Brain microvascular endothelial cell (primary cell): ENCODE results near the gene C1QTNF5.
A peak's percentile ranks its signal among the peaks of the same experiment; 100 is the strongest.

Experiments
- DNase-seq: peaks from one replicate; pipeline ENCODE4 v3.0.0-alpha.2; 2020
- H3K27ac ChIP-seq: fragments of 250-450 bp; sonication (Bioruptor Pico); 2 replicates; pipeline ENCODE4 v1.5.1; 2020; ENCODE audit warnings: mild to moderate bottlenecking, moderate library complexity
- H3K27me3 ChIP-seq: fragments of 250-450 bp; sonication (Bioruptor Pico); replicated peaks from 2 replicates; pipeline ENCODE4 v1.5.1; 2020; ENCODE audit warnings: mild to moderate bottlenecking
- H3K36me3 ChIP-seq: fragments of 250-450 bp; sonication (Bioruptor Pico); replicated peaks from 2 replicates; pipeline ENCODE4 v1.5.1; 2020; ENCODE audit warnings: mild to moderate bottlenecking
- H3K4me3 ChIP-seq: 2 replicates; pipeline ENCODE4 v1.5.1; 2011; ENCODE audit warnings: low read depth, mild to moderate bottlenecking, control low read depth, low read length, moderate library complexity
- CTCF ChIP-seq: IDR thresholded peaks from 2 replicates; pipeline ENCODE4 v1.5.1; 2011; ENCODE audit warnings: low read depth, mild to moderate bottlenecking, moderate library complexity, low read length, control low read depth, inconsistent platforms; ENCODE audit errors: missing control alignments
- in situ Hi-C: cut with HindIII; loops from 2 replicates; pipeline ENCODE4 v1.10.0; 2017; ENCODE audit warnings: low sequenced_read_pairs, low pct_ligation_motif_present

The C1QTNF5 gene

GRCh38 chr11:119342362-119343130 lies 1.9 kb upstream of the C1QTNF5 start:
- no peak for TF ChIP-seq CTCF
- Histone ChIP-seq H3K27me3 (peaks cover 18% of the 10 kb centered on the region), H3K27ac (no peak overlapping the region), H3K36me3 (no peaks in the 10 kb centered on the region), H3K4me3 (no peak overlapping the region)
- in situ Hi-C loops, result no loop called here
- DNase-seq, result no peak

- Histone ChIP-seq H3K4me3 (no peak overlapping the region), H3K36me3 (no peaks in the 10 kb centered on the region), H3K27me3 (peaks cover 18% of the 10 kb centered on the region), H3K27ac (no peak overlapping the region)
- DNase-seq, result no peak
- in situ Hi-C loops, result no loop called here
- TF ChIP-seq CTCF, result no peak
These were observed 1.3 kb upstream of the C1QTNF5 start for GRCh38 chr11:119342023-119342300.

- TF ChIP-seq CTCF, result no peak
- Histone ChIP-seq H3K27me3 (peaks cover 15% of the 10 kb centered on the region), H3K4me3 (no peak overlapping the region), H3K36me3 (no peaks in the 10 kb centered on the region), H3K27ac (no peak overlapping the region)
- DNase-seq, result no peak
- in situ Hi-C loops, result no loop called here
These were observed 739 bp upstream of the C1QTNF5 start for GRCh38 chr11:119341222-119342022.

- in situ Hi-C loops, result no loop called here
- peak; percentile 71 for TF ChIP-seq CTCF
- H3K4me3 ChIP-seq, result peak overlapping the region; percentile 42
- H3K27me3 ChIP-seq, result peaks cover 15% of the 10 kb centered on the region
- H3K27ac ChIP-seq, result no peak overlapping the region
- no peak for DNase-seq
- H3K36me3 ChIP-seq, result no peaks in the 10 kb centered on the region
These were observed 921 bp downstream of the C1QTNF5 start for GRCh38 chr11:119339589-119340334.

- in situ Hi-C loops, result no loop called here
- DNase-seq, result no peak
- no peak for TF ChIP-seq CTCF
- Histone ChIP-seq H3K27ac (no peak overlapping the region), H3K4me3 (no peak overlapping the region), H3K36me3 (no peaks in the 10 kb centered on the region), H3K27me3 (peaks cover 15% of the 10 kb centered on the region)
These were observed 1.6 kb downstream of the C1QTNF5 start for GRCh38 chr11:119338965-119339588.
